HG02759 (cell line): Measurements from ENCODE around the gene CASP10.

Source experiments
- ATAC-seq: cut with Tn5 transposase; IDR thresholded peaks from one replicate; pipeline ENCODE4 v1.9.1; 2021; ENCODE audit warnings: mild to moderate bottlenecking, moderate library complexity; ENCODE audit not compliant: unreplicated experiment

Gene CASP10

DNA sequence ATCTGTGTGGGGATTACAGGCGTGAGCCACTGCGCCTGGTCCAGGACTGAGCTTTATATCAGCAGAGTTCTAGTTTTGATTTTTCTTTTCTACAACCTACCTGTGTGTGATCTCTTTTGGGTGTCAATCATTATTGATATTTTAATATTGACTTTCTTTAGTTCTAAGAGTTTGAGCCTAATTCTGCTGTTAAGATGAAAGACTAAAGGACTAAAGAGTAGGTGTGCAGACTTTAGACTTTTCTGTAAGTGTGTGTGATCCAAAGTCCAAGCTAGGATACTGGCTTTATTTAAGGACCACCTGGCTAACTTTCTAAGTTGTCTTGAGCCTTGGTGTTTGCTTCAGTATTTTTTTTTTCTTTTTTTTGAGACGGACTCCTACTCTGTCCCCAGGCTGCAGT lies 12.4 kb downstream of the CASP10 start:
- no peak for ATAC-seq

DNA sequence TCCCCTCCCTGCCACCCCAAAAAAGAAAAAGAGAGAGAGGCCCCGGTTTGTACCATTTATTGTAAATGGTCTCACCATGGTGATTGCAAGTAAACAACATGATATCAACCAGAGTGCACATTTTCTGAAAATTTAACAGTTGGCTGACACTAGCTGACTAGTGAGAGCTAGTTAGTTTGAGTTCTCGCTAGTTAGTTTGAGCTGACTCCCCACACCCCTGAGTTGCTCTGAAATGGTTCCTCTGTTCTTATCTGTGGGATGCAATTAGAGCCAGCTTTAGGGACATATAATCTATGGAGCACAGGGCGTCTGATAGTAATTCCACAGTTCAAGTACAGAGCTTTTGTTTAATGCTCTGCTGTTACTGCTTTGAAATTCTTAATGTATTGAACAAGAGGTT lies 13.1 kb downstream of the CASP10 start:
- ATAC-seq, result no peak

DNA sequence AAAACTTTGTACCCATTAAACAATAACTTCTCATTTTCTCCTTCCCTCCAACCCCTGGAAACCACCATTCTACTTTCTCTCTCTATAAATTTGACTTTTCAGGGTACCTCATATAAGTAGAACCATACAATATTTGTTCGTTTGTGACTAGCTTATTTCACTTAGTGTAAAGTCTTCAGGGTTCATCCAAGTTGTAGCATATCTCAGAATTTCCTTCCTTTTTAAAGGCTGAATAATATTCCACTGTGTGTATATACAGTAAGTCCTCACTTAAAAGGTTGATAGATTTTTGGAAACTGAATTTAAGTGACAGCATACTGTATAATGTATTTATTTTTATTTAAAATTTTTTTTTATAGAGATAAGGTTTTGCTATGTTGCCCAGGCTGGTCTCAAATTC lies 13.9 kb downstream of the CASP10 start:
- ATAC-seq, result no peak

DNA sequence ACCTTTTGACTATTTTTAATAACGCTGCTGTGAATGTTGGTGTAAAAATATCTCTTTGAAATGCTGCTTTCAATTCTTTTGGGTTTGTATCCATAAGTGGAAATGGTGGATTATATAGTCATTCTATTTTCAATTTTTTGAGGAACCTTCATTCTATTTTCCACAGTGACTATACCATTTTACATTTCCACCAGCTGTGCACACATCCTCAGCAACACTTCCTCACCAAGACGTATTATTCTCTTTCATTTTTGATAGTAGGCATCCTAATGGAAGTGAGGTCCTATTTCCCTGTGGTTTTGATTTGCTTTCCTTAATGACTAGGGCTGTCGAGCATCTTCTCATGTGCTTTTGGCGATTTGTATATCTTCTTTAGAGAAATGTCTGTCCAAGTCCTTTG lies 14.8 kb downstream of the CASP10 start:
- no peak for ATAC-seq

DNA sequence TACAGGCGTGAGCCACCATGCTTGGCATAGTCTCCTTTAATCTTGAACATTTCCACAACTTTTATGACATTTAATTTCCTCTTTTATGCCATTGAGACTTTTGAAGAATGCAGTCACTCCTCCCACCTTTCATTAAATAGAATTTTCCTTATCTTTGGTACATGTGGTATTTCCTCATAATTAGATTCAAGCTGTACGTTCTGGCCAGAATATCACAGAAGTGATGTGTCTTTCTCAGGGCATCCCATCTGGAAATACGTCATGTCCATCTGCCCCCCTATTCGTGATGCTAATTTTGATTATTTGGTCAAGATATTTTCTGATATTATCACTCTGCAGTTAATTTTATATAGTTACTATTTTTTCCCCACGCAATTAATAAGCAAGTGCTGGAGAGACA lies 16.9 kb downstream of the CASP10 start:
- ATAC-seq, result no peak

DNA sequence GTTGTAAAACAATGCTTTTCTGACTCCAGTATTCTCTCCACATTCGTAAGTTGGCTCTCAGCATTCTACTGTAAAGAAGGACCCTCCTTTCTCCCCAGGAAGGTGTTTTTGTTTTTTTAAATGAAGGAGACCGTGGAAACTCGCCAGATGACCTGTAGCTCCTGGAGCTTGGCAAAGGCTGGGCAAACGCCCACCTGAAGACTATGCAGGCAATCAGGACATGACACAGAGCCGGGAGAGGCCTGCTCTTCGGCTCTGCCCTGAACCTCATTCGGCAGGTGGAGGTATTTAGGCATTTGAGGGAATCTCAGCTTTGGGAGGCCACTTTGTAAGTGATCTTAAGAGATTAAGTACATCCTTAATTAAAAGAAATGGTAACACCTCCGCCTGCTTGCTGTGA lies 17.4 kb downstream of the CASP10 start:
- ATAC-seq, result no peak

DNA sequence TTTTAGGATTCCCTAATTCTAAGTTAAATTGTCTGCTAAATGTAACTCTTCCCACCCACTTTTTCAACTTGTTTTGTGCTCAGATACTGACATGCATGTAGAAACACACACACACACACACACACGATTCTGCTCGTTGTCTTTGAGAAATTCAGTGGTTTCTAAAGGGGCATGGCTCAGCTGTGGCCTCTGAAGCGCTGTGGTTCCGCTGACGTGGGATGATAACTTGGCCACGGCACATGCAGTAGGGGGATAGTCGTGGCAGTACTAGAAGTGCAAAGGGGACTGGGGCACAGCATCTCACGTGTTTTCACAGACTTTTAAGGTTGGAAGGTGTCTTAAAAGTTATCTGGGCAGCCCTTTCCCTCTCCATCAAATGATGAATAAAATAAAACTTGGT lies 18.4 kb downstream of the CASP10 start:
- no peak for ATAC-seq

DNA sequence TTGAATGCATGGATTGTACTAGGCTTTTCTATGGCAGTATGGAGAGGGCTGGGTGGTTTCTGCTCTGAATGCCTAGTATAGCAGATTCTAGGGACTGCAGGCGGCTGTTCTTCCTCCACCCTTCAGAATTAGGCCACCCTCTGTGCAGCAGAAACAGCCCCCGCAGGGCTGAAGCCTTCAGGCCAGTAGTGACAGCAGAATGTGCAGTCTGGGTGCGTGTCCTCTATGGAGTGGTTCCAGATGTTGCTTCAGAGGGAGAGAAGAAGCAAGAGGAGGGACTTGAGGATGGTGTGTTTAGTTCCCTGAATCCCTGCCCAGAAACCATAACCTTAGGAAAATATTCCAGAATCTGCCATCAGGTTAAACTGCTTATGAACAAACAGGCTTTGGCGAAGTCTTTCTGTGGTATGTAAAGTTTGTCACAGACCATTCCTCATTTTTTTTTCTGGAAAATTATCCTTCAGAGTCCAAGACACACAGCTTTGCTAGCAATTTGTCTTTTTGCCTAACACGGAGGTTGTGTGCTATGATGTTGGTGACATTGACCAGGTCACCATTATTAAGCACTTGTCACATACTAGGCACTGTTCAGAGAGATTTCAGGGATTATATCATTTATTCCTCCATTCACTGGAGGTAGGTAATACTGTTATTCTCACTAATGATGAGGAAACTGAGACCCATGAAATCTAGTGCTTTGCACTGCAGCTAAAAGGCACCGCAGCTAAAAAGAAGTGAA lies 21.1 kb downstream of the CASP10 start:
- no peak for ATAC-seq

DNA sequence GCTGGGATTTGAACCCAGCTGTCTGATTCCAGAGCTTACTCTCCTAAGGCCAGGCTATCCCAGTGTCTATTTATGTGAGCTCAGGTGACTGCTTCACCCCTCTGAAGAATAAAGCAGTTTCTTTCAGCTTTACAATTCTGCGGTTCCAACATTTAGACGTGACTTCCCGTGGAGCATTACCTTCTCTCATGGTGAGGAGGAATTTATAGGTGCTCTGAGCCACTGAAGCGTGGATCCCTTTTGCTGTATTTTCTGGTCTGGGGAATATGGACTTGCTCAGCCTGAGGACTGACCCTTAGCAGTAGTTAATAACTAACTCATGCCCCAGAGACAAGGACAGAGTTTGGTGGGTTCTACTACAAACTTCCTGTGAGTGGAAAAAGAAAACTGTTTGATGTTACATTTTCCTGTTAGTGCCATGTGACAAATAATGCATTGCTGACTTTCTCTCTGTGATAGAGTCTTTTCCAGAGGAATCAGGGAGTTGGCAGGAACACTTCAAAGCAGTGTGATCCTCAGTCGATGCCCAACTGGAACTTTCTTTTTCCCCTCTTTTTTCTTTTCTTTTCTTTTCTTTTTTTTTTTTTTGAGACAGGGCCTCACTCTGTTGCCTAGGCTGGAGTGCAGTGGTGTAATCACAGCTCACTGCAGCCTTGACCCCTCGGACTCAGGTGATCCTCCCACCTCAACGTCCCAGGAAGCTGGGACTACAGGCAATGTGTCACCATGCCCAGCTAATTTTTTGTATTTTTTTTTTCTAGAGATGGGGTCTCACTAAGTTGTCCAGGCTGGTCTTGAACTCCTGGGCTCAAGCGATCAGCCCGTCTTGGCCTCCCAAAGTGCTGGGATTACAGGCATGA lies 21.9 kb downstream of the CASP10 start:
- no peak for ATAC-seq

DNA sequence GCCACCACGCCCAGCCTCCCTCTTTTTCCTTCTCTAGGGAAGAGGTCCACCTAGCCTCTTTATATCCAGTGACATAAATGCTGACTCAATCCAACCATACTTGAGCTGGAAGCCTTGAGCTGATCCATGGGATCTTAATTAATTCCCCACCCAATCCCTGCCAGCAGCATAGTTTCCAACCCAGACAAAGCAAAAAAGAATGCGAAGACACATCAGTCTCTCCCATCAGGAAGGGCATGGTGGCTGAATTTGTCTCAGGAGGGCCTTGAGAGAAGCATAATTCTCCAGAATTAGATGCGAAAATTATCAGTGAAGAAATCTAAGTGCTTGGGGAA lies 22.5 kb downstream of the CASP10 start:
- no peak for ATAC-seq

DNA sequence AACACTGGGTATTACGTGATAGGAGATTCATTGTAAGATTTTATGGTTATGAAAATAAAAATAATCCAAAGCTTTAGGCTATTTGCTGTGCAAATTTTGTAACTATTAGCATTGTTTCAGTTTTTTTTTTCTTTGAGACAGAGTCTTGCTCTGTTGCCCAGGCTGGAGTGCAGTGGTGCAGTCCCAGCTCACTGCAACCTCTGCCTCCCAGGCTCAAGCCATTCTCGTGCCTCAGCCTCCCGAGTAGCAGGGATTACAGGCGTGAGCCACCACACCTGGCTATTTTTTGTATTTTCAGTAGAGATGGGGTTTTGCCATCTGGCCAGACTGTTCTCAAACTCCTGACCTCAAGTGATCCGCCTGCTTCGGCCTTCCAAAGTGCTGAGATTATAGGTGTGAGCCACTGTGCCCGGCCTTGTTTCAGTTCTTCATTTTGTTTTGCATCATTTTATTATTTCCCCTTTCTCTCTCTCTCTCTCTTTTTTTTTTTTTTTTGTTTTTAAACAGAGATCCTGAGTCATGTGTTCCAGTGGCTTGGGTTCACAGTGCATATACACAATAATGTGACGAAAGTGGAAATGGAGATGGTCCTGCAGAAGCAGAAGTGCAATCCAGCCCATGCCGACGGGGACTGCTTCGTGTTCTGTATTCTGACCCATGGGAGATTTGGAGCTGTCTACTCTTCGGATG lies 25.8 kb downstream of the CASP10 start:
- ATAC-seq, result peak; percentile 54

DNA sequence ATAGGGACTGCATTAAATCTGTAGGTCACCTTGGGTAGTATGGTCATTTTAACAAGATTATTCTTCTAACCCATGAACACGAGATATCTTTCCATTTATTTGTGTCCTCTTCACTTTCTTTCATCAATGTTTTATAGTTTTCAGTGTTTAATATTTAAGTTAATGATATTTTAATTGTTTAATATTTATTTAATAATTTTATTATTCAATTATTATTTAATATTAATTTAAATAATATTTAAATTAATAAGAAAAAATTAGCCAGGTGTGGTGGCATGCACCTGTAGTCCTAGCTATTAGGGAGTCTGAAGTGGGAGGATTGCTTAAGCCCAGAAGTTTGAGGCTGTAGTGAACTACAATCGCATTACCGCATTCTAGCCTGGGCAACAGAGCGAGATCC lies 33.0 kb downstream of the CASP10 start:
- no peak for ATAC-seq

DNA sequence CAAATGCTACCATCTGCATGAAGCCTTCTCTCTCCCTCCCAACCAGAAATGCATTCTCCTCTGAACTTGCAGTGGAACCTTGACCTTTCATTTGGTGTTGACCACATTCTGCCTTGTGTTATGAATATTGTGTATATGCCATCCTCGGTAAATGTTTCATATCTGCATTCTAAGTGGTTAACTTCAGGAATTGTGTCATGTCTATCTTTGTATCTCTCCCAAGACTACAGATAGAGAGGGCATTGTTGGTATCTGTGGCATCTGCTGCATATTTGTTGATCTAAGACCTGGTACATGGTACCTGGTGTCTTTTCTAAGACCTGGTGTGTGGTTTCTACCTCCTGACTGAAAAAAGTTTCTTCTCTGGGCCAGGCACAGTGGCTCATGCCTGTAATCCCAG lies 34.0 kb downstream of the CASP10 start:
- no peak for ATAC-seq

DNA sequence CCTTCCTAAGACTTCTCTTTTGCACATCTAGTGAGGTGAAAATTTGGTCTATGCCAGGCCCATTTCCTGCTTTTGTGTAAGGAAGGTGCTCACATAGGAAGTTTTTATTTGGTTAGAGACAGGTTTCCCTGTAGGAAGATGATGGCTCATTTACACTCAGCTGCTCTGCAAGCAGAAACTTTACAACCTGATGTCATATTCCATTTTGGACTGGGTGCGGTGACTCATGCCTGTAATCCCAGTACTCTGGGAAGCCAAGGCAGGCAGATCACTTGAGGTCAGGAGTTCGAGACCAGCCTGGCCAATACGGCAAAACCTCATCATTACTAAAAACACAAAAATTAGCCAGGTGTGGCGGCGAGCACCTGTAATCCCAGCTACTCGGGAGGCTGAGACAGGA lies 35.8 kb downstream of the CASP10 start:
- no peak for ATAC-seq

DNA sequence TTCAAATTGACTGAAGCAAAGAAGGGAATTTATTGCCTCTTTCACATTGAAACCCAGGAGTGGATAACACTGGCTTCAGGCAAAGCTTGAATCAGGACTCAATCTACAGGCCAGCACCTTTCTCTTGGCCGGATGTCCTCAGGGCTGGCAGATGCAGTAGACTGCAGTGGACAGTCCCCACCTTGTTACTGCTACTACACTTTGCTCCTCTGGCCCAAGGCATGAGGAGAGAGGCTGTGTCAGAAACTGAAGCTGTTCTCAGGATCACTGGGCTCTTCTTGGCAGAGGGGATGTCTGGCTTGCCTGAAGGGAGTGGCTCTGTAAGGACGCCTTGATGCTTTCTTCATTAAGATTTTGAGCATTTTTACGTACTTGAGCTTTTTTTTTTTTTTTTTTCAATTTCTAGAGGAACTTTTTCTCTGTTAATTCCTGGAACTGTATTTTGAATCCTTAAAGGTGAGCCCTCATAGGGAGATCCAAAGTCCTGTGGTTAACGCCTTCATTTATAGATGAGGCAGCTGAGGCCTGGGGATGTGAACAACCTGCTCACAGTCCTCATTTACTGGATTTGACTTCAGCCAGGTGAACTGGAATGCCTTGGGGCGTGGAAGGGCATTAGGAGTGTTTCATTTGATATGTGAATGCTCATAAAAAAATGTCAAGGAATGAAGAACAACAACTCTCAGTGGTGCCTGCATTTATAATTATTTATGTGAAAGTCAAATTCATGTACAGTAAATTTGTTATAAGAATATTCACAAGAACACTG lies 36.6 kb downstream of the CASP10 start:
- ATAC-seq, result no peak

DNA sequence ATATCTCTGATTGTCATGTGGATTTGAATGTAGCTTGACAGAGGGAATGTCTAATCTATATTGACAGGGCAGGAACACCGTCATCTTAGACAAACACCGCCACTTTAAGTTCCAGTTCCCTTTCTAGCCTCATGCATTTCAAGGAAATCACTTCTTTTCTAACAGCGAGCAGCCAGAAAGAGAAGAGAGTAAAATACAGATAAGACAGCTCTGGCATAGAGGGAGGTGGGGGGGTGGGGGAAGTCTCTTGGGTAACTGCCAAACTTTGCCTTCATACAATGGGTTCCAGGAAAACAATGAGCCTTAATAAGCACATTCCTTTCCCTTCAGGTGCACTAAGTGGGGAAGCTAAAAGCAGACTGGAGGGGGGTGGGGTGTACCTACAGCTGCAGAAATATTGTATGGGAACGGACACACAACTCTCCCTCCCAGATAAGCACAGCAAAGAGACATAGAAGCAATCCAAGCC lies 37.2 kb downstream of the CASP10 start:
- no peak for ATAC-seq

DNA sequence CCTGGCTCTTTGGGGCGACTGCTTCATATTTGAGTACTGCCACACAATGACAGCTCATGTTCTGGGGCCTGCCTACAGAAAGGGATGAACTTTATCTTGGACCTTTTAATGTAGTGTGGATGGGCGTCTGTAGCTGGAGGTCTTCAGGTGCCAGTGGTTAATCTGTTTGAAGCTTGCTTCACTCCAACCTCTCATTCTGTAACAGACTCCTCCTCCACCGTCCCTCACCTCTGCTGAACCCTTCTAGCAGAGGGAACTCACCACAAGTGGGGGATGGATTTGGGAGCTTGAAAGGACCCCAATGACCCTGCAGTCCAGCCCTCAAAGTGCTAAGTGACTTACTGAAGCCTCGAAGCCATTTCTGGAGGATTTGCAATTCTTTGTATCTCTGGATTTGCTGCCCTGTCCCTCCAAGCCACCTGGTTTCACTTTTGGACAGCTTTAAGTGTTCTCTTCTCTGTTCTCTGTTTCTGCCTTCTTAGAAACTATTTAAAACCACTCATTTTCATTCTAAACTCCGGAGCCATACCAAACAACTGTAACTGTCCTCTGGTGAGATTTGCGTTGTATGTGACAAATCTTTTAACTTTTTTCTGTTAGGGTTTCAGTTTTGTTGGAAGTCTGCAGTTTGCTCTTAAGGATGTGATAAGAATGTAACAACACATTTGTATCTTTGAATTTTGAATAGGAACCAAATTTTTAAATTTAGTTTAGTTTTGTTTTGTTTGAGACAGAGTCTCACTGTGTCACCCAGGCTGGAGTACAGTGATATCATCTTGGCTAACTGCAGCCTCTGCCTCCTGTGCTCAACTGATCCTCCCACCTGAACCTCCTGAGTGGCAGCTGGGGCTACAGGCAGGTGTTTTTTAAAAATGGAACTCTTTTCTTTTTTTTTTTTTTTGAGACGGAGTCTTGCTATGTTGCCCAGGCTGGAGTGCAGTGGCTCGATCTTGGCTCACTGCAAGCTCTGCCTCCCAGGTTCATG lies 40.4 kb downstream of the CASP10 start:
- ATAC-seq, result peak; percentile 86

DNA sequence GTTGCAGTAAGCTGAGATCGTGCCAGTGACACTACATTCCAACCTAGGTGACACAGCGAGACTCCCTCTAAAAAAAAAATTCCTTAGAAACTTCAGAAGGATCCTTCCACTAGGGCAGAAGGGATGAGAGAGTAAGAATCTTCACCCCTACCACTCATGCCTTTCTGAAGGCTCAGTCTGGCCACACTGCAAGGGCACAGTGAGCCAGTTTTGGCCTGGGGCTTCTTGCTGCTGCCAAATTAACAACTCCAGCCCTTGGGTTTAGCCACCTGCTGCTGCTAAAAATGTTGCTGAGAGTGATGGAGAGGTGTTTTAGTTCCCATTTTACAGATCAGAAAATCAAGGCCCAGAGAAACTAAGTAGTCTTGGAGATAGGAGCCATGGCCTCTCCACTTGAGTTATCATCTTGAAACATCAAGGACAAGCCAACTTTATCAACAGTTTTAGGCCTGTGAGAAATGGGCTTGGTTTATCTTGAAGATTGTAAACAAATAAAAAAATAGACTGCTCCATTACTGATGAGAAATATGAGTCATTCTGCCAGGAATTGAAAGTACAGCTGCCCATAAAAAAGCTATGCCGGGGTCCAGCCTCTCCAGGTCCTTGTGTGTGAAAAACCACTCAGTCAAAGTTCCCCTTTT lies 45.5 kb downstream of the CASP10 start:
- ATAC-seq, result no peak

DNA sequence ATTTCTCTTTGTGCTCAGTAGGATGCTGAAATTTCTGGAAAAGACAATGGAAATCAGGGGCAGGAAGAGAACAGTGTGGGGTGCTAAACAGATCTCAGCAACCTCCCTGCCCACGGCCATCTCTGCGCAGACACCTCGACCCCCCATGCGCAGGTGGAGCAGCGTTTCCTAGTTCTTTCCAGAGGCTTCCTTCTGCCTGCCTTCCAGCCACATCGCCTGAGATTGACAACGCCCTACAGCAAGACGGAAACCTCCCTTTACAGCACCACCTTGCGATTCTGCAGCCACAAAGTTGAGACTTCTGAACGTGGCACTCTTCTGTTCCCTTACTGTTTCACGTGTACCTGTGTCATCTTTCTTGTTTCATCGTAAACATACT lies 46.0 kb downstream of the CASP10 start:
- no peak for ATAC-seq
